GM21423 (cell line): ENCODE measurements around the gene PTPRN2.
"Not testable (repeated sequence)": the region's sequence is repeated elsewhere in the genome, so short reads cannot be mapped to it uniquely, and the experiment has no call there.

ENCODE experiments used
- ATAC-seq: cut with Tn5 transposase; IDR thresholded peaks from one replicate; pipeline ENCODE4 v1.9.1; 2021; ENCODE audit warnings: mild to moderate bottlenecking, moderate library complexity; ENCODE audit not compliant: unreplicated experiment

PTPRN2 gene

GRCh38 chr7:157519246-157519645 is 1068.4 kb downstream of the PTPRN2 start:
- no peak for ATAC-seq

- ATAC-seq, result no peak
Measured at GRCh38 chr7:157518514-157519175, 1069.0 kb downstream of the PTPRN2 start.

GRCh38 chr7:157517782-157518513 is 1069.7 kb downstream of the PTPRN2 start:
- ATAC-seq, result no peak

GRCh38 chr7:157516911-157517781 is 1070.5 kb downstream of the PTPRN2 start:
- ATAC-seq, result no peak

GRCh38 chr7:157516311-157516710 is 1071.3 kb downstream of the PTPRN2 start:
- ATAC-seq, result no peak

- ATAC-seq, result no peak
Measured at GRCh38 chr7:157515342-157516041, 1072.1 kb downstream of the PTPRN2 start.

GRCh38 chr7:157514746-157515145 is 1072.9 kb downstream of the PTPRN2 start:
- no peak for ATAC-seq

GRCh38 chr7:157514306-157514705 is 1073.3 kb downstream of the PTPRN2 start:
- no peak for ATAC-seq

GRCh38 chr7:157513682-157514081 is 1073.9 kb downstream of the PTPRN2 start:
- no peak for ATAC-seq

- ATAC-seq, result no peak
Measured at GRCh38 chr7:157513162-157513621, 1074.4 kb downstream of the PTPRN2 start.

GRCh38 chr7:157509226-157509625 is 1078.4 kb downstream of the PTPRN2 start:
- no peak for ATAC-seq

GRCh38 chr7:157508477-157508881 is 1079.1 kb downstream of the PTPRN2 start:
- no peak for ATAC-seq

GRCh38 chr7:157507987-157508386 is 1079.6 kb downstream of the PTPRN2 start:
- no peak for ATAC-seq

GRCh38 chr7:157506268-157506667 is 1081.4 kb downstream of the PTPRN2 start:
- no peak for ATAC-seq

- ATAC-seq, result no peak
Measured at GRCh38 chr7:157505646-157506045, 1082.0 kb downstream of the PTPRN2 start.

GRCh38 chr7:157503229-157503628 is 1084.4 kb downstream of the PTPRN2 start:
- no peak for ATAC-seq

GRCh38 chr7:157502701-157503111 is 1084.9 kb downstream of the PTPRN2 start:
- no peak for ATAC-seq

GRCh38 chr7:157501581-157501980 is 1086.0 kb downstream of the PTPRN2 start:
- no peak for ATAC-seq

GRCh38 chr7:157500989-157501540 is 1086.6 kb downstream of the PTPRN2 start:
- ATAC-seq, result not testable (repeated sequence)

GRCh38 chr7:157500171-157500960 is 1087.3 kb downstream of the PTPRN2 start:
- no peak for ATAC-seq
